K562 (cell line): Measurements from ENCODE around the gene VDR. TPM values are rescaled to one million over a fixed set of nuclear protein-coding genes. Genes with fewer than 3 reads are reported as not detected.

Source experiments
- CCNT2 ChIP-seq: IDR thresholded peaks from 2 replicates; pipeline ENCODE4 v1.6.1; 2011; ENCODE audit warnings: borderline replicate concordance, low read depth, mild to moderate bottlenecking, moderate library complexity, mixed read lengths, low read length; ENCODE audit not compliant: insufficient read length; ENCODE audit errors: extremely low read depth
- CSDE1 ChIP-seq, 2 experiments: fragments of 450-650 bp; IDR thresholded peaks; 2 replicates each; pipeline ENCODE4 v1.6.1; 2016; ENCODE audit warnings: mild to moderate bottlenecking in 1 of 2
- EGR1 ChIP-seq: fragments of 450-650 bp; conservative IDR thresholded peaks from 2 replicates; pipeline ENCODE4 v1.6.1; 2017; ENCODE audit warnings: mild to moderate bottlenecking
- ELF2 ChIP-seq: fragments of 250-450 bp; sonication (Bioruptor Pico); IDR thresholded peaks from 2 replicates; pipeline ENCODE4 v1.5.0; 2021; ENCODE audit warnings: mild to moderate bottlenecking
- FOSL1 ChIP-seq: fragments of 200-800 bp; sonication (Bioruptor generic); conservative IDR thresholded peaks from 2 replicates; pipeline ENCODE4 v1.6.1; 2016; ENCODE audit warnings: missing genetic modification characterization, missing compliant biosample characterization
- FOXA1 ChIP-seq: fragments of 450-650 bp; IDR thresholded peaks from 2 replicates; pipeline ENCODE4 v1.6.1; 2016; ENCODE audit warnings: mild to moderate bottlenecking, borderline replicate concordance
- HIVEP1 ChIP-seq: fragments of 250-450 bp; sonication (Bioruptor Pico); IDR thresholded peaks from 2 replicates; pipeline ENCODE4 v1.4.0; 2020; ENCODE audit warnings: mild to moderate bottlenecking
- MAFK ChIP-seq: IDR thresholded peaks from 2 replicates; pipeline ENCODE4 v1.6.1; 2011; ENCODE audit warnings: low read length, improper control_type of control experiment
- NCOA1 ChIP-seq: fragments of 450-650 bp; IDR thresholded peaks from 2 replicates; pipeline ENCODE4 v1.6.1; 2016; ENCODE audit warnings: low read depth
- NFE2L1 ChIP-seq: fragments of 450-650 bp; IDR thresholded peaks from 2 replicates; pipeline ENCODE4 v1.6.1; 2016; ENCODE audit warnings: missing genetic modification characterization, low read depth, mild to moderate bottlenecking, missing compliant biosample characterization, moderate library complexity, borderline replicate concordance
- PHF21A ChIP-seq: fragments of 450-650 bp; IDR thresholded peaks from 2 replicates; pipeline ENCODE4 v1.6.1; 2017; ENCODE audit warnings: low read depth, borderline replicate concordance
- RBM17 ChIP-seq: fragments of 200-400 bp; formaldehyde crosslinking; IDR thresholded peaks from 2 replicates; pipeline ENCODE4 v1.6.1; 2017; ENCODE audit warnings: low read depth, mild to moderate bottlenecking, low read length, borderline replicate concordance
- RNF2 ChIP-seq: sonication (generic); IDR thresholded peaks from 2 replicates; pipeline ENCODE4 v1.6.1; 2016
- SAP30 ChIP-seq: fragments of 200-600 bp; sonication (generic); IDR thresholded peaks from 2 replicates; pipeline ENCODE4 v1.6.1; 2012; ENCODE audit warnings: borderline replicate concordance, low read depth, mild to moderate bottlenecking, moderate library complexity, low read length, control low read depth, inconsistent platforms; ENCODE audit not compliant: insufficient read depth, poor library complexity, severe bottlenecking
- SMAD2 ChIP-seq: fragments of 150-350 bp; IDR thresholded peaks from 2 replicates; pipeline ENCODE4 v1.6.1; 2014; ENCODE audit warnings: low read depth, mild to moderate bottlenecking, low read length
- SMARCE1 ChIP-seq: fragments of 450-650 bp; IDR thresholded peaks from 2 replicates; pipeline ENCODE4 v1.7.1; 2016; ENCODE audit warnings: mild to moderate bottlenecking
- SNRNP70 ChIP-seq: fragments of 200-400 bp; formaldehyde crosslinking; optimal IDR thresholded peaks from 2 replicates; pipeline ENCODE3; 2017; ENCODE audit warnings: low read depth, low read length
- ZNF217 ChIP-seq: sonication (generic); formaldehyde crosslinking; IDR thresholded peaks from 2 replicates; pipeline ENCODE4 v1.8.0; 2022; ENCODE audit warnings: mild to moderate bottlenecking, missing genetic modification reagents
- ZNF316 ChIP-seq: fragments of 450-650 bp; IDR thresholded peaks from 2 replicates; pipeline ENCODE4 v1.6.1; 2016
- ZNF707 ChIP-seq: fragments of 250-450 bp; sonication (Bioruptor Pico); conservative IDR thresholded peaks from 2 replicates; pipeline ENCODE4 v1.8.0; 2022; ENCODE audit warnings: inconsistent platforms, mild to moderate bottlenecking, moderate library complexity
- ZNF76 ChIP-seq: fragments of 250-450 bp; sonication (Bioruptor Pico); IDR thresholded peaks from 2 replicates; pipeline ENCODE4 v1.4.0; 2020; ENCODE audit warnings: mild to moderate bottlenecking, moderate library complexity, borderline replicate concordance
- polyA plus RNA-seq, 8 experiments: library from polyadenylated mRNA; depleted of rRNA in 4 of 8; stranded (reverse) in 5 of 8; unstranded in 3 of 8; fragments of >200 nt; fragmentation: Nextera tagmentation in 2 of 8; fragmentation: Illumina TruSeq in 1 of 8; extraction: Ambion mirVana in 2 of 8; extraction: Trizol in 1 of 8; gene quantifications; 2 replicates each; pipeline versions ENCODE4 v1.2.1 to v1.2.3, GENCODE V29; 2011 to 2014; ENCODE audit warnings: inconsistent platforms in 1 of 8, missing spikeins in 1 of 8
- total RNA-seq, 7 experiments: library from RNA; depleted of rRNA in 6 of 7; stranded (reverse); fragments of >200 nt in 6 of 7; fragmentation: Illumina TruSeq in 2 of 7; extraction: Trizol in 2 of 7; gene quantifications; 2 replicates each; pipeline versions ENCODE4 v1.2.1 to v1.2.3, GENCODE V29; 2011 to 2021; ENCODE audit warnings: low replicate concordance in 1 of 7
- TF ChIP-seq, protein P1 (sequence below): sonication (generic); formaldehyde crosslinking; IDR thresholded peaks from 2 replicates; pipeline ENCODE4 v1.8.0; 2022; ENCODE audit warnings: mild to moderate bottlenecking, missing genetic modification reagents
- TF ChIP-seq, protein P2 (sequence below): fragments of 200-800 bp; sonication (Bioruptor generic); IDR thresholded peaks from 2 replicates; pipeline ENCODE4 v1.6.1; 2017; ENCODE audit warnings: missing genetic modification characterization, missing compliant biosample characterization
- TF ChIP-seq, protein P3 (sequence below): fragments of 450-650 bp; IDR thresholded peaks from 2 replicates; pipeline ENCODE4 v1.6.1; 2014; ENCODE audit warnings: low read depth, mild to moderate bottlenecking, moderate library complexity, borderline replicate concordance
- TF ChIP-seq, protein P4 (sequence below), 2 experiments: fragments of 450-650 bp; IDR thresholded peaks; 2 replicates each; pipeline ENCODE4 v1.6.1; 2016

The VDR gene
- total and polyA plus RNA-seq, 9 of the 15 experiments (the other 6 are each of a cell fraction or from before 2014, with no cell fraction given) = 0.61 to 4.8 (median 2.0) TPM

DNA sequence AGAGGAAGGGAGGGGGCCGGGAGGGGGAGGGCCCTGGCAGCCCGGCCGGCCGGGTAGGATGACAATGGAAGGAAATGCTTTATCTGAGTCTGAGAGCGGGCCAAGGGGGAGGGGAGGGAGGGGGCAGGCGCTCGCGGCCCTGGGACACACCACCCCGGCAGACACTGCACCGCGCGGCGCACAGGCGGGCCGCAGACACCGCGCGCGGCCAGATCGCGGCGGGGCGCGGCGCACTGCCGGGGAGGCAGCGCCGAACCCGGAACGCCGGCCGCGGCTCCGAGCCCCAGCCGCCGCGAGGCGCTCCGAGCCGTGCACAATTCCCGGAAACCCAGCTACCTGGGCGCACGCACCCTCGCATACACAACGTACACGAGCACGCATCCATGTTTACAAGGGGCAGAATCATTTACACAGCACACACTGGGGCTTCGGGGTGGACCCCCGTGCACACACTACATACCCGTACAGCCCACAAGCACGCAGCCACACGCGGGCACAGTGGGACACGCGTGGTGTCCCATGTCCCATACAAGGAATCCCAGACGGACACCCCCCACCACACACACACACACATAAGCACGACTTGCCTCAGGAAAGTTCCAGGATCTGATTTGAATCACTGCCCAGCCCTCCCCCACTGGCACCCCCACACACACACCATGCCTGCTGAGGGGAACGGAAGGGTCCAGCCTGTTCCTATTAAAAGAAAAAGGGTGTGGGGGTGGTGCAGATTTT, 84.7 kb downstream of the VDR start, which contains the start of gene HDAC7 (continued):
- TF ChIP-seq ZNF316 = no peak
- no peak for TF ChIP-seq ZNF76
- TF ChIP-seq, protein P1, sequence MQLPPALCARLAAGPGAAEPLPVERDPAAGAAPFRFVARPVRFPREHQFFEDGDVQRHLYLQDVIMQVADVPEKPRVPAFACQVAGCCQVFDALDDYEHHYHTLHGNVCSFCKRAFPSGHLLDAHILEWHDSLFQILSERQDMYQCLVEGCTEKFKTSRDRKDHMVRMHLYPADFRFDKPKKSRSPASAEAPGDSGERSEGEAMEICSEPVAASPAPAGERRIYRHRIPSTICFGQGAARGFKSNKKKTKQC = no peak
- TF ChIP-seq HIVEP1 (CRISPR knock-in tag) = no peak
- TF ChIP-seq SMAD2 = no peak
- TF ChIP-seq ELF2 = peak; percentile 46; the same call in 1 of the 2 replicates
- no peak for TF ChIP-seq FOSL1 (tag)
- TF ChIP-seq CCNT2 = peak; percentile 84
- TF ChIP-seq RBM17 = no peak
- no peak for TF ChIP-seq ZNF707 (CRISPR knock-in tag)
- TF ChIP-seq, protein P2, sequence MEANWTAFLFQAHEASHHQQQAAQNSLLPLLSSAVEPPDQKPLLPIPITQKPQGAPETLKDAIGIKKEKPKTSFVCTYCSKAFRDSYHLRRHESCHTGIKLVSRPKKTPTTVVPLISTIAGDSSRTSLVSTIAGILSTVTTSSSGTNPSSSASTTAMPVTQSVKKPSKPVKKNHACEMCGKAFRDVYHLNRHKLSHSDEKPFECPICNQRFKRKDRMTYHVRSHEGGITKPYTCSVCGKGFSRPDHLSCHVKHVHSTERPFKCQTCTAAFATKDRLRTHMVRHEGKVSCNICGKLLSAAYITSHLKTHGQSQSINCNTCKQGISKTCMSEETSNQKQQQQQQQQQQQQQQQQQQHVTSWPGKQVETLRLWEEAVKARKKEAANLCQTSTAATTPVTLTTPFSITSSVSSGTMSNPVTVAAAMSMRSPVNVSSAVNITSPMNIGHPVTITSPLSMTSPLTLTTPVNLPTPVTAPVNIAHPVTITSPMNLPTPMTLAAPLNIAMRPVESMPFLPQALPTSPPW = peak; percentile 70
- no peak for TF ChIP-seq SAP30
- TF ChIP-seq MAFK = no peak
- TF ChIP-seq NFE2L1 = no peak
- TF ChIP-seq EGR1 = peak; percentile 43; the same call in 1 of the 2 replicates
- TF ChIP-seq ZNF217 (CRISPR knock-in tag) = no peak
- no peak; the same call in 1 of the 2 replicates for TF ChIP-seq SMARCE1
- no peak for TF ChIP-seq CSDE1 (IDR thresholded peaks at IDR 0.05)
- TF ChIP-seq PHF21A = peak; percentile 96
- TF ChIP-seq SNRNP70 = no peak
- TF ChIP-seq, protein P3, sequence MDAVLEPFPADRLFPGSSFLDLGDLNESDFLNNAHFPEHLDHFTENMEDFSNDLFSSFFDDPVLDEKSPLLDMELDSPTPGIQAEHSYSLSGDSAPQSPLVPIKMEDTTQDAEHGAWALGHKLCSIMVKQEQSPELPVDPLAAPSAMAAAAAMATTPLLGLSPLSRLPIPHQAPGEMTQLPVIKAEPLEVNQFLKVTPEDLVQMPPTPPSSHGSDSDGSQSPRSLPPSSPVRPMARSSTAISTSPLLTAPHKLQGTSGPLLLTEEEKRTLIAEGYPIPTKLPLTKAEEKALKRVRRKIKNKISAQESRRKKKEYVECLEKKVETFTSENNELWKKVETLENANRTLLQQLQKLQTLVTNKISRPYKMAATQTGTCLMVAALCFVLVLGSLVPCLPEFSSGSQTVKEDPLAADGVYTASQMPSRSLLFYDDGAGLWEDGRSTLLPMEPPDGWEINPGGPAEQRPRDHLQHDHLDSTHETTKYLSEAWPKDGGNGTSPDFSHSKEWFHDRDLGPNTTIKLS = 0 out of 2 replicates have a peak, but pooled peaks have one; percentile 17
- TF ChIP-seq RNF2 = peak; percentile 58
- TF ChIP-seq, protein P4, sequence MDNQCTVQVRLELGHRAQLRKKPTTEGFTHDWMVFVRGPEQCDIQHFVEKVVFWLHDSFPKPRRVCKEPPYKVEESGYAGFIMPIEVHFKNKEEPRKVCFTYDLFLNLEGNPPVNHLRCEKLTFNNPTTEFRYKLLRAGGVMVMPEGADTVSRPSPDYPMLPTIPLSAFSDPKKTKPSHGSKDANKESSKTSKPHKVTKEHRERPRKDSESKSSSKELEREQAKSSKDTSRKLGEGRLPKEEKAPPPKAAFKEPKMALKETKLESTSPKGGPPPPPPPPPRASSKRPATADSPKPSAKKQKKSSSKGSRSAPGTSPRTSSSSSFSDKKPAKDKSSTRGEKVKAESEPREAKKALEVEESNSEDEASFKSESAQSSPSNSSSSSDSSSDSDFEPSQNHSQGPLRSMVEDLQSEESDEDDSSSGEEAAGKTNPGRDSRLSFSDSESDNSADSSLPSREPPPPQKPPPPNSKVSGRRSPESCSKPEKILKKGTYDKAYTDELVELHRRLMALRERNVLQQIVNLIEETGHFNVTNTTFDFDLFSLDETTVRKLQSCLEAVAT (IDR thresholded peaks at IDR 0.05) = 0 out of 4 replicates have a peak, but pooled peaks of 1 of the 2 experiments have one; percentile 26
- no peak for TF ChIP-seq NCOA1
- TF ChIP-seq FOXA1 = no peak
